Right cardiac atrium (tissue), 5 donors: ENCODE data around the gene MRPL40. TPM values are rescaled to one million over a fixed set of nuclear protein-coding genes. Genes with fewer than 3 reads are reported as not detected.

Source experiments
- ATAC-seq, 2 donors: fragments of 200-7000 bp; cut with Tn5 transposase; one replicate each; pipeline versions ENCODE4 v1.8.0 to v1.9.1; 2020; ENCODE audit warnings: moderate library complexity in 2 of 2, mild to moderate bottlenecking in 1 of 2
- DNase-seq, 3 donors: peaks; one replicate each; pipeline ENCODE4 v3.0.0-alpha.2; 2020
- H3K27ac ChIP-seq: one replicate; pipeline ENCODE4 v1.5.1; 2013; ENCODE audit warnings: mild to moderate bottlenecking, low read length, control low read depth, moderate library complexity
- H3K27me3 ChIP-seq: one replicate; pipeline ENCODE4 v1.6.1; 2013; ENCODE audit not compliant: control insufficient read depth, insufficient read depth
- H3K4me1 ChIP-seq: one replicate; pipeline ENCODE4 v1.6.1; 2013; ENCODE audit warnings: low read length; ENCODE audit not compliant: control insufficient read depth, insufficient read depth
- H3K4me3 ChIP-seq: one replicate; pipeline ENCODE4 v1.5.1; 2013; ENCODE audit warnings: low read length, control low read depth
- H3K9me3 ChIP-seq: one replicate; pipeline ENCODE4 v1.6.1; 2013; ENCODE audit warnings: low read length; ENCODE audit not compliant: control insufficient read depth
- WGBS: extraction: QIAGEN DNeasy Blood & Tissue Kit; methylation state at CpG from one replicate; pipeline ENCODE4 v1.1.7; 2013; 5-methylcytosine and 5-hydroxymethylcytosine counted together
- intact Hi-C, 4 donors: fragments of 100-400 bp; cut with DNase I; formaldehyde crosslinking; loops; one replicate each; pipeline versions ENCODE4 v1.11.0 to v1.14.0; 2022 to 2023
- polyA plus RNA-seq: library from polyadenylated mRNA; stranded (reverse); fragments of 200-250 nt; gene quantifications from one replicate; pipeline ENCODE4 v1.2.3, GENCODE V29; 2013
- total RNA-seq, 4 donors: library from RNA; stranded (reverse); fragmentation: NEBNext Ultra II Directional; extraction: Animal tissue kit (Norgen Biotek cat#: 25700); gene quantifications; one replicate each; pipeline ENCODE4 v1.2.1, GENCODE V29; 2021
- donor health status: healthy with polysubstance abuse.
- donor health status: DM: no; HTN: yes; CAD: no.
- donor health status: DM: no; HTN: no; CAD: no.
- donor health status: DM: no; HTN: yes; CAD: no; lungs with severe emphysema.
- donor health status: DM: yes; HTN: yes; CAD: no.

The MRPL40 gene
- total and polyA plus RNA-seq, 5 donors, result 37.5 to 66.9 (median 46.6) TPM

DNA sequence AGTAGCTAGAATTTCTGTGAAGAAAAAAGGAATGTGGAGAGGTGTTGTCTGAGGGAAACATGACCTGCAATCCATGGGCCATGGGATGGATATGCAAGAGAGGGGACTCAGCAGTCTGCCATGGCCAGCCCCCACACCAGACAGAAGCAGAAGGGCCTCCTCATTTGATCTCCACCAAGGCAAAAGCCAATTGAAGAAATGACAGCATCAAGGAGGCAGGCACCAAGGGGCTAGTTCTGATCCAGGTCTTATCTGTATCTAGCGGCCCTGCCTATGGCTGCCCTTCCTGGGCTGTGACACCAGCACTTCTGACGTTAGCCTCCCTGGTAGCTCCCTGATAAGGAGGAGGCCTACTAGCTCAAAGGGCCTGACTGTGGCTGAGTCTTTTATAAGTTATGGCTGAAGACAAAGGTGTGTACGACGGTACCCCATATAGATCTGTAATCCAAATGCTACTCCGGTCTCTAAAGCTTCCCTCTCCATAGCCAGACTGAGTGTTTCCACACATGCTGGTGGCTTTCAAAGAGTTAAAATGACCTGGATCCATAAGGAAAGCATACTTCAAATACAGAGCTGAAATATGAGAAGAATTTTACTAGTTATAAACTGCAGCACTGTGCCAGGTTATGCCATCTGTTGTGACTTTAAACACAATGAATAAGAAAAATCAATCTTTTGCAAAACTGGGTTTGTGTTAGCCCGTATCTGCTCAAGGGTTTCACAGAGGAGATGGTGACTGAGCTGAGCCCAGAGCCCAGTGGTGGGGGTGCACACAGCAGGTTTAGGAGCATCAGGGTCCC lies 35.2 kb upstream of the MRPL40 start:
- intact Hi-C loops, result loop anchor here in 1 of 4 donors (10.0 kb wide), 1 partner anchor 698 kb away; no protein-coding TSS in a partner anchor
- H3K4me3 ChIP-seq, result no peak overlapping the region
- ATAC-seq (no peak), DNase-seq (no peak)
- H3K4me1 ChIP-seq, result no peaks in the 10 kb centered on the region
- 86% methylated on average over 6 of the region's 6 CpGs for WGBS
- no peaks in the 10 kb centered on the region for H3K27me3 ChIP-seq
- no peaks in the 10 kb centered on the region for H3K9me3 ChIP-seq
- H3K27ac ChIP-seq, result no peak overlapping the region

GRCh38 chr22:19397734-19398104 lies 34.6 kb upstream of the MRPL40 start:
- Histone ChIP-seq H3K4me1 (no peaks in the 10 kb centered on the region), H3K27me3 (no peaks in the 10 kb centered on the region), H3K9me3 (no peaks in the 10 kb centered on the region), H3K4me3 (no peak overlapping the region), H3K27ac (no peak overlapping the region)
- DNase-seq (no peak), ATAC-seq (no peak)
- WGBS, result 81% methylated on average over 3 of the region's 3 CpGs
- intact Hi-C loops, result loop anchor here in 1 of 4 donors (10.0 kb wide), 1 partner anchor 697 kb away; no protein-coding TSS in a partner anchor

DNA sequence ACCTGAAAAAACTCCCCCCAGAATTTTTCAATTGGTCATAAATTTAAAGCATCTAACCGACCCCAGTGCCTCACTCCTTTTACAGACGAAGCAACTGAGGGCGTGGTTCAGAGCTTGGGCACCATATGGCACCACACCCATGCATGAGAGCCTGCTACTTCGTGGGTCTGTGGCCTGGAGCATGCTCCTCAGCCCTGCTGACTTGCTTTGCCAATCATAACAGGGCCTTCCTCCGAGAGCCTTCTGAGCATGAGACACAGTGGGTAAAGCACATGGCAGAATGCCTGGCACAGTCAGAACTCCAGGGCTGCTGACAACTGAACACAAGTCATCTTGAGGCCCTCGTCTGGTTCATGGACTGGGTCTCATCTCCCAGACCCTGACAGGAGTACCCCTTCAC lies 34.1 kb upstream of the MRPL40 start:
- no peaks in the 10 kb centered on the region for H3K27me3 ChIP-seq
- intact Hi-C loops, result loop anchor here in 1 of 4 donors (10.0 kb wide), 1 partner anchor 697 kb away; no protein-coding TSS in a partner anchor
- no peak overlapping the region for H3K27ac ChIP-seq
- H3K4me3 ChIP-seq, result no peak overlapping the region
- ATAC-seq (no peak), DNase-seq (no peak)
- 78% methylated on average over 6 of the region's 6 CpGs for WGBS
- no peaks in the 10 kb centered on the region for H3K4me1 ChIP-seq
- no peaks in the 10 kb centered on the region for H3K9me3 ChIP-seq

GRCh38 chr22:19398652-19399051 lies 33.7 kb upstream of the MRPL40 start:
- no peak overlapping the region for H3K4me3 ChIP-seq
- no peaks in the 10 kb centered on the region for H3K9me3 ChIP-seq
- 83% methylated on average over 2 of the region's 2 CpGs for WGBS
- no peaks in the 10 kb centered on the region for H3K4me1 ChIP-seq
- intact Hi-C loops, result loop anchor here in 1 of 4 donors (10.0 kb wide), 1 partner anchor 696 kb away; no protein-coding TSS in a partner anchor
- H3K27ac ChIP-seq, result no peak overlapping the region
- DNase-seq (no peak), ATAC-seq (no peak)
- H3K27me3 ChIP-seq, result no peaks in the 10 kb centered on the region

- Histone ChIP-seq H3K27me3 (no peaks in the 10 kb centered on the region), H3K4me1 (no peaks in the 10 kb centered on the region), H3K27ac (no peak overlapping the region), H3K9me3 (no peaks in the 10 kb centered on the region), H3K4me3 (no peak overlapping the region)
- 92% methylated on average over 6 of the region's 6 CpGs for WGBS
- intact Hi-C loops, result no loop called here
- no peak for DNase-seq
- ATAC-seq, result no peak
Measured at GRCh38 chr22:19400881-19401280, 31.5 kb upstream of the MRPL40 start.

GRCh38 chr22:19401483-19401882 lies 30.9 kb upstream of the MRPL40 start:
- no peak overlapping the region for H3K27ac ChIP-seq
- DNase-seq, result no peak
- no peaks in the 10 kb centered on the region for H3K9me3 ChIP-seq
- H3K4me1 ChIP-seq, result no peaks in the 10 kb centered on the region
- H3K27me3 ChIP-seq, result no peaks in the 10 kb centered on the region
- intact Hi-C loops, result no loop called here
- no peak overlapping the region for H3K4me3 ChIP-seq
- WGBS, result 90% methylated on average over 4 of the region's 4 CpGs
- ATAC-seq, result no peak

GRCh38 chr22:19402642-19403191 lies 29.6 kb upstream of the MRPL40 start:
- no peaks in the 10 kb centered on the region for H3K27me3 ChIP-seq
- intact Hi-C loops, result no loop called here
- no peak overlapping the region for H3K4me3 ChIP-seq
- WGBS, result 97% methylated on average over 4 of the region's 4 CpGs
- DNase-seq (no peak), ATAC-seq (no peak)
- no peaks in the 10 kb centered on the region for H3K9me3 ChIP-seq
- H3K27ac ChIP-seq, result no peak overlapping the region
- no peaks in the 10 kb centered on the region for H3K4me1 ChIP-seq

- 90% methylated on average over 3 of the region's 3 CpGs for WGBS
- no peaks in the 10 kb centered on the region for H3K4me1 ChIP-seq
- DNase-seq (no peak), ATAC-seq (no peak)
- no peak overlapping the region for H3K4me3 ChIP-seq
- no peaks in the 10 kb centered on the region for H3K9me3 ChIP-seq
- no peak overlapping the region for H3K27ac ChIP-seq
- no peaks in the 10 kb centered on the region for H3K27me3 ChIP-seq
- intact Hi-C loops, result no loop called here
Measured at GRCh38 chr22:19404676-19405075, 27.7 kb upstream of the MRPL40 start.

DNA sequence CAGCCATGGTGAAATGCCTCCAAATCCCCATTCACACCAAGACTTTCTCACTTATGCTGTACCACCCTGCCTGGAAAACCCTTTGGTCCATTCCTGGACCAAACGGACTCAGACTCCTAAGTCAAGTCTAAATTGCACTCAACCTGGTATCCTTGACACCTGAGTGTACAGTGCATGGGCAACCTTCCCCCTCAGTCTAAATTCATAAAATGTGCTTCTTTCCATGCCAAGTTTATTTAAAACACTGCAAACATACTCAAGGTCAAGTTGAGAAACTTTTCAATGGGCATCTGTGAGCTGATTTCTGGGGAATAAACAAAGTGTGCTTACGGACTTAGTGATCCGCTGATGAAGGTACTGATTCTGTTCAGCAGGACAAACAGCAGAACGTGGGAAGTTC lies 27.2 kb upstream of the MRPL40 start:
- no peak overlapping the region for H3K4me3 ChIP-seq
- no peak overlapping the region for H3K27ac ChIP-seq
- no peaks in the 10 kb centered on the region for H3K27me3 ChIP-seq
- ATAC-seq, result no peak
- 94% methylated on average over 4 of the region's 4 CpGs for WGBS
- no peaks in the 10 kb centered on the region for H3K9me3 ChIP-seq
- intact Hi-C loops, result no loop called here
- no peaks in the 10 kb centered on the region for H3K4me1 ChIP-seq
- DNase-seq, result no peak

- DNase-seq, result no peak
- Histone ChIP-seq H3K9me3 (no peaks in the 10 kb centered on the region), H3K4me3 (no peak overlapping the region), H3K27ac (no peak overlapping the region), H3K27me3 (no peaks in the 10 kb centered on the region), H3K4me1 (no peaks in the 10 kb centered on the region)
- intact Hi-C loops, result no loop called here
- peak in 1 of 2 donors; percentile 13 for ATAC-seq
- WGBS, result 97% methylated on average over 8 of the region's 8 CpGs
Measured at GRCh38 chr22:19405652-19406051, 26.7 kb upstream of the MRPL40 start.

- ATAC-seq (no peak), DNase-seq (no peak)
- Histone ChIP-seq H3K27ac (no peak overlapping the region), H3K4me3 (no peak overlapping the region), H3K4me1 (peaks cover 5% of the 10 kb centered on the region), H3K9me3 (no peaks in the 10 kb centered on the region), H3K27me3 (no peaks in the 10 kb centered on the region)
- intact Hi-C loops, result no loop called here
- WGBS, result 83% methylated on average over 3 of the region's 3 CpGs
Measured at GRCh38 chr22:19406281-19406811, 26.0 kb upstream of the MRPL40 start.
